GM20000 (cell line): ENCODE data around the gene SLC9C2.
"Not testable (repeated sequence)": the region's sequence is repeated elsewhere in the genome, so short reads cannot be mapped to it uniquely, and the experiment has no call there.

Source experiments
- DNase-seq: peaks from one replicate; pipeline ENCODE4 v3.0.0; 2012; ENCODE audit warnings: low spot score
- CTCF ChIP-seq: IDR thresholded peaks from 2 replicates; pipeline ENCODE4 v1.5.1; 2012; ENCODE audit warnings: mild to moderate bottlenecking, control low read depth; ENCODE audit errors: extremely low read depth, missing control alignments

Gene SLC9C2

GRCh38 chr1:173520799-173521198 lies 82.1 kb downstream of the SLC9C2 start:
- TF ChIP-seq CTCF: no peak
- DNase-seq: no peak

GRCh38 chr1:173514503-173514902 lies 88.4 kb downstream of the SLC9C2 start:
- not testable (repeated sequence) for DNase-seq

- no peak for TF ChIP-seq CTCF
- DNase-seq: no peak
These were observed 93.1 kb downstream of the SLC9C2 start for GRCh38 chr1:173509797-173510196.

DNA sequence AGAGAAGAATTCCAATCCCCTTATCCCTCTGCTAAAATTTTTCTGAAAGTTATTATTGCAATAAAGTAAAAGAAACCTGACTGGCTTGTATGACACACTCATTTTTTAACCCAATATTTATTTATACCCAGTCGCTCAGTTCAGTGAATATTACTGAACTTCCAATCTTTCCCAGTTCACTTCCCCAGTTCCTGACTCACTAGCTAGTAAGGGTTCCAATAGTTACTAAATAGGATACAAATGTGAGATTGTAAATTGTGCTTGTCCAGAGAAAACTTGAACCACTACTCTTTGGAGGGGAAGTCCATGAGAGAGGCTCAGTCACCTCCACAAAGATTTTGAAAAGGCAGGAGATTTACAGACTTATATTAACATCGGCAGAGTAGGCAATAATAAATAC lies 94.3 kb downstream of the SLC9C2 start:
- no peak for DNase-seq
- no peak for TF ChIP-seq CTCF

DNA sequence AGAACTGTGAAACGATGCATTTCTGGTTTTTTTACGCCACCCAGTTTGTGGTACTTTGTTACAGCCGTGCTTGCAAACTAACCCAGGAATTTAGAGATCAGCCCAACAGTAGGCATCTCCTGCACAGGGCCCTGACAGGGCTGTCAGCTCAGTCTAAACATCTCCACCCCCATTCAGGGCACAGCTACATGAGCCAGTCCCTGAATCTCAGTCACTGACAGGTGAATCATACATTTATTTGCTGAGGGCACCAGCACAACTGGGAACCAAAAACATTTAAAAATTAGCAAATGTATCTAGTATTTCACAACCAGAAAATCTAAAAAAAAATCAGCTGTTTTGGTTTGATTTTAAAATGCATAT lies 95.0 kb downstream of the SLC9C2 start:
- no peak for TF ChIP-seq CTCF
- no peak for DNase-seq

DNA sequence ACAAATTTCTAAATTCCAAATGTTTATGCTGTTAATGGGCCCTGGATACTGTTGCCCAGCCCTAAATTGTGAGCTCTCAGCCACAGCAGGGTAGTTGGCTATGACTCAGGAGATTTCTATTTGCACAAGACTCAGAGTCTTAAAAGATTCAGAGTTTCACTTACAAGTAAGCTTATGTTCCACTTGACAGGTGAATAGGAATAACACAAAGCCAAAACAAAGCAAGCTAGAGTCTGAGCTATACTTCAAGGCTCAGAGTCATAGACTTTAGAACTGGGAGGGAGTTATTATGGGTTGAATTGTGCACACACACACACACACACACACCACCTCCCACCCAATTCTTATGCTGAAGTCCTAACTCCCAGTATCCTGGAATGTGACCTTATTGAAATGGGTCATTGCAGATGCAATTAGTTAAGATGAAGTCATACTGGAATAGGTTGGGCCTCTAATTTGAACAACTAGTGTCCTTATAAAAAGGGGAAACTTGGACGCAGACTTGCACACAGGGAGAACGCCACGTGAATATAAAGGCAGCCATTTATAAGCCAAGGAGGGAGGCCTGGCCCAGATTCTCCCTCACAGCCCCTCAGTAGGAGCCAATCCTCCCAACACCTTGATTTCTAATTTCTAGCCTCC lies 95.5 kb downstream of the SLC9C2 start:
- DNase-seq: no peak

GRCh38 chr1:173506437-173506836 lies 96.4 kb downstream of the SLC9C2 start:
- no peak for DNase-seq
- no peak for TF ChIP-seq CTCF

More for the DNA sequence above, 95.5 kb downstream of the SLC9C2 start:
- TF ChIP-seq CTCF: no peak

- TF ChIP-seq CTCF: no peak
- DNase-seq: no peak
These were observed 97.5 kb downstream of the SLC9C2 start for GRCh38 chr1:173505391-173505790.
